HEK293T (cell line): ENCODE data around the gene PLEKHG4B.

ENCODE experiments used
- BHLHE40 ChIP-seq: fragments of 450-650 bp; IDR thresholded peaks from 2 replicates; pipeline ENCODE4 v1.6.1; 2016; ENCODE audit warnings: mild to moderate bottlenecking, moderate library complexity, borderline replicate concordance
- CTBP1 ChIP-seq: fragments of 450-650 bp; IDR thresholded peaks from 2 replicates; pipeline ENCODE4 v1.6.1; 2016; ENCODE audit warnings: borderline replicate concordance
- FOXA1 ChIP-seq: fragments of 450-650 bp; IDR thresholded peaks from 2 replicates; pipeline ENCODE4 v1.6.1; 2016; ENCODE audit warnings: mild to moderate bottlenecking
- FOXK2 ChIP-seq: fragments of 450-650 bp; IDR thresholded peaks from 2 replicates; pipeline ENCODE4 v1.6.1; 2016; ENCODE audit warnings: mild to moderate bottlenecking
- HDGF ChIP-seq: fragments of 450-650 bp; IDR thresholded peaks from 2 replicates; pipeline ENCODE4 v1.6.1; 2017; ENCODE audit warnings: antibody characterized with exemption, borderline replicate concordance
- LEF1 ChIP-seq: fragments of 450-650 bp; IDR thresholded peaks from 2 replicates; pipeline ENCODE4 v1.6.1; 2017; ENCODE audit warnings: mild to moderate bottlenecking, borderline replicate concordance
- NFRKB ChIP-seq: fragments of 450-650 bp; IDR thresholded peaks from 2 replicates; pipeline ENCODE4 v1.6.1; 2016; ENCODE audit warnings: mild to moderate bottlenecking, moderate library complexity
- SP1 ChIP-seq: fragments of 450-650 bp; IDR thresholded peaks from 2 replicates; pipeline ENCODE4 v1.6.1; 2017
- SUZ12 ChIP-seq: fragments of 450-650 bp; IDR thresholded peaks from 2 replicates; pipeline ENCODE4 v1.6.1; 2016; ENCODE audit warnings: mild to moderate bottlenecking
- TARDBP ChIP-seq: fragments of 450-650 bp; IDR thresholded peaks from 2 replicates; pipeline ENCODE4 v1.6.1; 2016

GRCh38 chr5:180286-180918, 88.4 kb downstream of the PLEKHG4B start:
- TF ChIP-seq LEF1 (no peak), FOXK2 (no peak), CTBP1 (no peak), BHLHE40 (no peak), SUZ12 (no peak), SP1 (no peak), HDGF (no peak), FOXA1 (no peak), TARDBP (no peak), NFRKB (no peak)
